NCI-H748 (cell line): Measurements from ENCODE around the gene HDGFL2.

ENCODE experiments used
- DNase-seq: peaks from one replicate; lab custom pipeline; 2025; ENCODE audit not compliant: unreplicated experiment; lab: John Stamatoyannopoulos, UW

Gene HDGFL2

GRCh38 chr19:4444765-4445741 is 27.0 kb upstream of the HDGFL2 start:
- no peak for DNase-seq

GRCh38 chr19:4445963-4446703 is 26.0 kb upstream of the HDGFL2 start:
- DNase-seq: no peak

- DNase-seq: no peak
Measured at GRCh38 chr19:4446704-4447200, 25.3 kb upstream of the HDGFL2 start.

- DNase-seq: no peak
Measured at GRCh38 chr19:4447327-4448146, 24.6 kb upstream of the HDGFL2 start.

- DNase-seq: no peak
Measured at GRCh38 chr19:4448147-4448985, 23.7 kb upstream of the HDGFL2 start.

- DNase-seq: no peak
Measured at GRCh38 chr19:4449022-4449638, 23.0 kb upstream of the HDGFL2 start.

GRCh38 chr19:4449639-4450028 is 22.5 kb upstream of the HDGFL2 start:
- no peak for DNase-seq

GRCh38 chr19:4452230-4452990 is 19.7 kb upstream of the HDGFL2 start:
- DNase-seq: no peak

GRCh38 chr19:4453232-4454179 is 18.6 kb upstream of the HDGFL2 start:
- DNase-seq: no peak

GRCh38 chr19:4454747-4455718 is 17.1 kb upstream of the HDGFL2 start:
- no peak for DNase-seq

GRCh38 chr19:4455719-4456475 is 16.2 kb upstream of the HDGFL2 start:
- no peak for DNase-seq

- peak; percentile 36 for DNase-seq
Measured at GRCh38 chr19:4456476-4456842, 15.6 kb upstream of the HDGFL2 start.

- DNase-seq: peak; percentile 73
Measured at GRCh38 chr19:4456843-4457653, 15.0 kb upstream of the HDGFL2 start.

- peak; percentile 99 for DNase-seq
Measured at GRCh38 chr19:4457654-4458395, 14.3 kb upstream of the HDGFL2 start, which contains the start of gene UBXN6. Gene UBXN6 (minus strand): TSS chr19:4457794. CDS start chr19:4457697, 97 bp downstream.
